K562 (cell line): ENCODE results near the gene LEMD1. TPM values are rescaled to one million over a fixed set of nuclear protein-coding genes. Genes with fewer than 3 reads are reported as not detected.

ENCODE experiments used
- ATAC-seq: fragments of 200-7000 bp; cut with Tn5 transposase; 3 replicates; pipeline ENCODE4 v1.9.1; 2020; ENCODE audit warnings: moderate library complexity
- BruUV-seq: library from RNA; stranded (reverse); fragments of 400-500 nt; replicated peaks from 2 replicates; lab custom pipeline; 2021; lab: Mats Ljungman, UMichigan
- CTCF ChIA-PET: fragments of 300-600 bp; formaldehyde crosslinking; extraction: SDS; loops from one replicate; lab custom pipeline; 2021; ENCODE audit warnings: low intra/inter-chr PET ratio; lab: Yijun Ruan, JAX
- POLR2A ChIA-PET: fragments of 300-600, 350-650 bp; sonication (Branson Sonifier 250); formaldehyde crosslinking; extraction: SDS; loops from one replicate; lab custom pipeline; 2021; ENCODE audit warnings: antibody characterized with exemption, inconsistent platforms; lab: Yijun Ruan, JAX
- DNase-seq, 4 experiments: peaks; one replicate each; pipeline versions ENCODE4 v3.0.0 to v3.0.0-alpha.2; 2011 to 2018; ENCODE audit warnings: low spot score in 3 of 4, mixed read lengths in 3 of 4; ENCODE audit errors: extremely low read depth in 1 of 4
- FAIRE-seq: peaks from 2 replicates; lab custom pipeline; 2011; peaks lifted over from hg19 to GRCh38; lab: Jason Lieb, UNC
- H2AFZ ChIP-seq: 2 replicates; pipeline ENCODE4 v1.6.0; 2011; ENCODE audit warnings: low read depth, low read length, control low read depth, inconsistent platforms
- H3K27ac ChIP-seq: fragments of 200-600 bp; 3 replicates; pipeline ENCODE4 v1.8.0; 2011; ENCODE audit warnings: low read depth, mild to moderate bottlenecking, control low read depth, inconsistent platforms, low read length, moderate library complexity, mixed read lengths; ENCODE audit errors: extremely low read depth
- H3K27me3 ChIP-seq, 2 experiments: fragments of 300-600 bp in 1 of 2; 2 replicates in 1 of 2; 3 replicates in 1 of 2; pipeline versions ENCODE4 v1.6.0 to v1.8.0; 2011; ENCODE audit warnings: inconsistent platforms in 2 of 2, low read length in 2 of 2, mild to moderate bottlenecking in 1 of 2, mixed read lengths in 1 of 2, moderate library complexity in 1 of 2; ENCODE audit not compliant: control insufficient read depth in 2 of 2, insufficient read depth in 2 of 2
- H3K36me3 ChIP-seq: fragments of 300-600 bp; 3 replicates; pipeline ENCODE4 v1.8.0; 2011; ENCODE audit warnings: mild to moderate bottlenecking, low read length, inconsistent platforms; ENCODE audit not compliant: control insufficient read depth, insufficient read depth
- H3K4me1 ChIP-seq, 2 experiments: fragments of 200-600 bp in 1 of 2; replicated peaks in 1 of 2; 2 replicates in 1 of 2; 3 replicates in 1 of 2; pipeline versions ENCODE4 v1.5.1 to v1.8.0; 2011; ENCODE audit warnings: inconsistent platforms in 2 of 2, low read length in 2 of 2, mild to moderate bottlenecking in 1 of 2, mixed read lengths in 1 of 2, moderate library complexity in 1 of 2; ENCODE audit not compliant: control insufficient read depth in 2 of 2, insufficient read depth in 2 of 2
- H3K4me2 ChIP-seq: 2 replicates; pipeline ENCODE4 v1.6.1; 2011; ENCODE audit warnings: low read length, control low read depth, inconsistent platforms, mixed read lengths; ENCODE audit not compliant: insufficient read depth
- H3K4me3 ChIP-seq: fragments of 200-600 bp; sonication (generic), shearing (Covaris generic); 2 replicates; pipeline ENCODE4 v1.5.1; 2016; ENCODE audit warnings: control low read depth, inconsistent platforms
- H3K79me2 ChIP-seq: fragments of 200-600 bp; 3 replicates; pipeline ENCODE4 v1.8.0; 2011; ENCODE audit warnings: low read length, inconsistent platforms; ENCODE audit not compliant: control insufficient read depth, insufficient read depth
- H3K9ac ChIP-seq, 2 experiments: 2 replicates each; pipeline versions ENCODE4 v1.6.0 to v1.6.1; 2011; ENCODE audit warnings: low read depth in 2 of 2, low read length in 2 of 2, control low read depth in 1 of 2, inconsistent platforms in 1 of 2, mild to moderate bottlenecking in 1 of 2, mixed read lengths in 1 of 2; ENCODE audit not compliant: insufficient read depth in 1 of 2
- H3K9me1 ChIP-seq: one replicate; pipeline ENCODE4 v1.6.0; 2011; ENCODE audit warnings: inconsistent platforms, mild to moderate bottlenecking, low read length, moderate library complexity; ENCODE audit not compliant: control insufficient read depth, insufficient read depth
- H3K9me3 ChIP-seq: replicated peaks from 2 replicates; pipeline ENCODE4 v1.5.1; 2011; ENCODE audit warnings: low read depth, low read length, inconsistent platforms; ENCODE audit not compliant: control insufficient read depth, insufficient read depth
- H4K20me1 ChIP-seq: replicated peaks from 2 replicates; pipeline ENCODE4 v1.6.1; 2011; ENCODE audit warnings: low read length, inconsistent platforms, mixed read lengths; ENCODE audit not compliant: control insufficient read depth, insufficient read depth
- POLR2B ChIP-seq: fragments of 450-650 bp; IDR thresholded peaks from 2 replicates; pipeline ENCODE4 v1.6.1; 2018; ENCODE audit warnings: low read depth; ENCODE audit not compliant: partially characterized antibody
- ZC3H11A ChIP-seq: IDR thresholded peaks from 2 replicates; pipeline ENCODE4 v1.6.1; 2012; ENCODE audit warnings: low read depth, low read length, improper control_type of control experiment
- WGBS: fragments of 100-300 bp; shearing (Covaris generic); methylation state at CpG from one replicate; pipeline ENCODE4 v1.1.6; 2016; ENCODE audit warnings: low coverage, mixed read lengths; ENCODE audit not compliant: insufficient coverage; ENCODE audit errors: missing lambda C conversion rate; 5-methylcytosine and 5-hydroxymethylcytosine counted together
- in situ Hi-C: fragments of 300-500 bp; cut with MboI; formaldehyde crosslinking; loops from 4 replicates; pipeline ENCODE4 v1.15.0; 2018; ENCODE audit warnings: inconsistent platforms, mixed read lengths
- intact Hi-C: fragments of 100-400 bp; cut with micrococcal nuclease; formaldehyde crosslinking; loops from 2 replicates; pipeline ENCODE4 v1.14.2; 2022
- polyA plus RNA-seq, 8 experiments: library from polyadenylated mRNA; depleted of rRNA in 4 of 8; stranded (reverse) in 5 of 8; unstranded in 3 of 8; fragments of >200 nt; fragmentation: Nextera tagmentation in 2 of 8; fragmentation: Illumina TruSeq in 1 of 8; extraction: Ambion mirVana in 2 of 8; extraction: Trizol in 1 of 8; gene quantifications; 2 replicates each; pipeline versions ENCODE4 v1.2.1 to v1.2.3, GENCODE V29; 2011 to 2014; ENCODE audit warnings: inconsistent platforms in 1 of 8, missing spikeins in 1 of 8
- total RNA-seq, 7 experiments: library from RNA; depleted of rRNA in 6 of 7; stranded (reverse); fragments of >200 nt in 6 of 7; fragmentation: Illumina TruSeq in 2 of 7; extraction: Trizol in 2 of 7; gene quantifications; 2 replicates each; pipeline versions ENCODE4 v1.2.1 to v1.2.3, GENCODE V29; 2011 to 2021; ENCODE audit warnings: low replicate concordance in 1 of 7
- TF ChIP-seq, protein P1 (sequence below), 2 experiments: fragments of 450-650 bp in 1 of 2; sonication (generic) in 1 of 2; formaldehyde crosslinking; conservative IDR thresholded peaks; 2 replicates each; pipeline versions ENCODE4 v1.4.0 to v1.8.1; 2020 to 2022; ENCODE audit warnings: mild to moderate bottlenecking in 1 of 2, missing genetic modification reagents in 1 of 2
- TF ChIP-seq, protein P2 (sequence below): fragments of 450-650 bp; IDR thresholded peaks from 2 replicates; pipeline ENCODE4 v1.6.1; 2016

The LEMD1 gene
- total and polyA plus RNA-seq, 9 of the 15 experiments (the other 6 are each of a cell fraction or from before 2014, with no cell fraction given): 0.11 to 2.4 (median 0.57) TPM; not detected in 1

- ChIA-PET CTCF (no interaction called here), POLR2A (no interaction called here)
- H3K36me3 ChIP-seq: no peaks in the 10 kb centered on the region
- DNase-seq (no peak), ATAC-seq (no peak)
- H3K27me3 ChIP-seq: peaks cover 32 to 48% of the 10 kb centered on the region in 2 experiments
- no peaks in the 10 kb centered on the region for H3K9me3 ChIP-seq
- H3K9ac ChIP-seq: no peak overlapping the region
- H4K20me1 ChIP-seq: peaks cover 4% of the 10 kb centered on the region; the same call in 1 of the 2 replicates
- H2AFZ ChIP-seq: no peak overlapping the region
- intact Hi-C loops: no loop called here
- TF ChIP-seq ZC3H11A: 0 out of 2 replicates have a peak, but pooled peaks have one; percentile 31
- no peak for TF ChIP-seq POLR2B
- TF ChIP-seq, protein P1, sequence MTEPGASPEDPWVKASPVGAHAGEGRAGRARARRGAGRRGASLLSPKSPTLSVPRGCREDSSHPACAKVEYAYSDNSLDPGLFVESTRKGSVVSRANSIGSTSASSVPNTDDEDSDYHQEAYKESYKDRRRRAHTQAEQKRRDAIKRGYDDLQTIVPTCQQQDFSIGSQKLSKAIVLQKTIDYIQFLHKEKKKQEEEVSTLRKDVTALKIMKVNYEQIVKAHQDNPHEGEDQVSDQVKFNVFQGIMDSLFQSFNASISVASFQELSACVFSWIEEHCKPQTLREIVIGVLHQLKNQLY (CRISPR knock-in tag; conservative IDR thresholded peaks at IDR 0.05): no peak
- TF ChIP-seq, protein P2, sequence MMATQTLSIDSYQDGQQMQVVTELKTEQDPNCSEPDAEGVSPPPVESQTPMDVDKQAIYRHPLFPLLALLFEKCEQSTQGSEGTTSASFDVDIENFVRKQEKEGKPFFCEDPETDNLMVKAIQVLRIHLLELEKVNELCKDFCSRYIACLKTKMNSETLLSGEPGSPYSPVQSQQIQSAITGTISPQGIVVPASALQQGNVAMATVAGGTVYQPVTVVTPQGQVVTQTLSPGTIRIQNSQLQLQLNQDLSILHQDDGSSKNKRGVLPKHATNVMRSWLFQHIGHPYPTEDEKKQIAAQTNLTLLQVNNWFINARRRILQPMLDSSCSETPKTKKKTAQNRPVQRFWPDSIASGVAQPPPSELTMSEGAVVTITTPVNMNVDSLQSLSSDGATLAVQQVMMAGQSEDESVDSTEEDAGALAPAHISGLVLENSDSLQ: peak; percentile 23; the same call in 1 of the 2 replicates
- TF ChIP-seq, all 486 proteins: peak for 2
- no peak overlapping the region for H3K4me2 ChIP-seq
- WGBS: 5% methylated on average over 6 of the region's 6 CpGs
- FAIRE-seq: no peak
- no peaks in the 10 kb centered on the region for H3K79me2 ChIP-seq
- in situ Hi-C loops: no loop called here
- peaks cover 0 to 2% of the 10 kb centered on the region in 2 experiments; a peak in 1 of 5 replicates for H3K4me1 ChIP-seq
- no peaks in the 10 kb centered on the region for H3K9me1 ChIP-seq
- no TSS peak for BruUV-seq
- no peak overlapping the region for H3K27ac ChIP-seq
- no peak overlapping the region for H3K4me3 ChIP-seq
Observed at GRCh38 chr1:205368478-205368877, 53.4 kb downstream of the LEMD1 start.
